GM12872 (cell line): ENCODE data around the gene RGS11.

Source experiments
- CTCF ChIP-seq: IDR thresholded peaks from 3 replicates; pipeline ENCODE4 v1.5.1; 2011; ENCODE audit warnings: low read depth, mild to moderate bottlenecking, low read length, moderate library complexity; ENCODE audit not compliant: insufficient read depth

RGS11 gene

GRCh38 chr16:317583-317982 lies 41.8 kb upstream of the RGS11 start:
- no peak for TF ChIP-seq CTCF

DNA sequence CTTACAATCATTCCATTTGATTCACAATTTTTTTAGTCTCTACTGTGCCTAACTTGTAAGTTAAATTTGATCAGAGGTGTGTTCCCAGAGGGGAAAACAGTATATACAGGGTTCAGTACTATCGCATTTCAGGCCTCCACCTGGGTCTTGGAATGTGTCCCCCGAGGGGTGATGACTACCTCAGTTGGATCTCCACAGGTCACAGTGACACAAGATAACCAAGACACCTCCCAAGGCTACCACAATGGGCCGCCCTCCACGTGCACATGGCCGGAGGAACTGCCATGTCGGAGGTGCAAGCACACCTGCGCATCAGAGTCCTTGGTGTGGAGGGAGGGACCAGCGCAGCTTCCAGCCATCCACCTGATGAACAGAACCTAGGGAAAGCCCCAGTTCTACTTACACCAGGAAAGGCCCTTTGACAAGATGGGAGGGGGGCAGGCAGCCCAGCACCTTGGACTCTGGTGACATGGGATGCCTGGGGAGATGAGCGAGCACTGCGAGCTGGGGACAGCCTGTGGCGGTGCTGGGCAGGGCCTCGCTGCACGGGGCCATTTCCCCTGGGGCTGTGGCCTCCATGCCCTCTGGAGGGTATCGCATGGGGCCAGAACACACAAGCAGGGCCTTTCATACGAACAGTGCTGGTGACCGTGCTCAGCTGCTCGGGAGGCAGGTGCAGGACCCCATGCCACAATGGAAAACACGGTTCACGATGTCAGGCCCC lies 41.2 kb upstream of the RGS11 start:
- no peak for TF ChIP-seq CTCF

DNA sequence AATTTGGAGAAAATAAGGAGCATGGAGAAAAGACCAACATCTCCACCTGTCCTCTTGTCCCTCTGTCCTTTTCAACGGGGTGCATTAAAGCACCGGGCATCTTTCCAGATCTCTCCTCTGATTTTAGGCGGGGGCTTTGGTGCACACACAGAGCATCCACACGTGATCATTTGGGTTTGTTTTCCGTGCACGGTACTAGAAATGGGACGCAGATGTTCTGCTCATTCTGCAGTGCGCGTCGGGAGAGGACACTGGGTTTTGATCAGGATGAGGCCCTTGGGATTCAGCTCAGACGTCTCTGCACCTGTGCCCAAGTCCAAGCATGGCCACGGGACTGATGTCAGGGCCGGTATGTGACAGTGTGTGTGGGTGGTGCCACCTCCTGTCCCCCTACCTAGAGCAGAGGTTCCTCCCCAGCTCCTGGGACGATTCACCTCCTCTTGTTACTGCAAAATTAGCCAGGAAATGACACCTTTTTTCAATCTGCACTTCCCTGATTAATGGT lies 39.1 kb upstream of the RGS11 start:
- TF ChIP-seq CTCF, result no peak

GRCh38 chr16:314351-314750 lies 38.6 kb upstream of the RGS11 start:
- TF ChIP-seq CTCF, result no peak

DNA sequence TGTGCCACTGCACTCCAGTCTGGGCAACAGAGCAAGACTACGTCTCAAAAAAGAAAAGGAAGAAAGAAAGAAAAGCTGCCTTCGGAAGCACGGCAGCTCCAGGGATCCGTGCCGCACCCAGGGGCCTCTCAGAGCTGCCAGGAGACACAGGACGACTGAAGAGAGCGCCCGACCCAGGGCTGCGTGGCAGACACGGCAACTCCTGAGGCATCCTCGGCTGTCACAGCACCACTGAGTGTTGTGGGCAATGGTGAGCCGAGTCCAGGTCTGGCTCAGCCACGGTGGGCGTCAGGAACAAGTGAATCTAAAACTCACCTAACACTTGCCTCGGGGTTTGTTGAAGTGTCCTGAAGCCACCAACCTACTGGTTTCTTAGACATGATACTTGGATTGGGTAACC lies 36.0 kb upstream of the RGS11 start:
- no peak for TF ChIP-seq CTCF

DNA sequence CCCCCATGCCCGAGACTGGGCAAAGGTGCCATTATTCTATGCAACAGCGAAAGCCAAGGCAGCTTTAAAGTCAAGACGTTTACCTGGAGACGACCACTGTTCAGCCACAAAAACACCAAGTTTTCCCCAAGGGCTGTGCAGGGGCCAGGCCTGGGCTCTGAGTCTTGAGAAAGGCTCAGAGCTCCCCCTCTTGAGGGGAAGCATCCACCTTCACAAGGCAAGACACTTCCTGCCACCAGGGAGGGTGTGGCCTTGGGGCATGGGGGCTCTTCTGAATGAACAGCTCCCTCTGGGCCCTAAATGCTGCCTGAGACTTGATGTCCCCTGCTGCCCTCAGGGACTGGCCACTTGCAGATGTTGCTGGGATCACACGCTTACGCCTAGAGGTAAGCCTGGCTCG lies 33.7 kb upstream of the RGS11 start:
- no peak for TF ChIP-seq CTCF

DNA sequence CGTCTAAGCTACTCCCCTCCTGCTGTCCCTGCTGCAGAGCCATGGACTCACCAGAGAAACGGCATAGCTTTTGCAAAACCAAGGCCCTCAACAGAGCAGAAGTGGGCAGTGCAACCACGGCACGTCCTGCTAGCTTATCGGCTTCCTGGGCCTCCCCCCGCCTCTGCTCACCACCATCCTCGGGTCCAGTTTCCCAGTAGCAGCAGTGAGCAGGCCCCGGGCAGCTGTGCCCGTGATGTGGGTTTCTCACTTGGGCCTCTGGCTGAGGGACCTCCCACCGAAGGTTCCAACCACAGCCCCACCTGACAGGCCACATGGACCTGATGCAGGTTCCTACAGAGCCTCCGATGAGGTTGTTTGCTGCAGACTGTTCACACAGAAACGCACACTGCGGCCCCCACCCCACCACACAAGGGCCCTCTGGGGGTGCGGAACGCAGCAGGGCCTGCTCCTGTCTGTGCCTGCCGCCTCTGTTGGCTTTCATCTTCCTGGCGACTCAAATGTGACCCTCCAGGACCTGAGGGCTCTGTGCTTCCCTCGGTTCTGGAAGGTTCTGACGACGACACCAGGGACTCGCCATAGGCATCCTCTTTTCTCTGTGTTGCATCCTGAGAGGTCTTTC lies 32.1 kb upstream of the RGS11 start:
- TF ChIP-seq CTCF, result no peak
